ENCODE measurements around the gene ZNF516. TPM values are rescaled to one million over a fixed set of nuclear protein-coding genes. Genes with fewer than 3 reads are reported as not detected.

ZNF516 gene
- total and polyA plus RNA-seq, 2 of the 13 experiments (the other 11 are each of a cell fraction or from before 2014, with no cell fraction given) = 16.6 to 18.7 TPM

DNA sequence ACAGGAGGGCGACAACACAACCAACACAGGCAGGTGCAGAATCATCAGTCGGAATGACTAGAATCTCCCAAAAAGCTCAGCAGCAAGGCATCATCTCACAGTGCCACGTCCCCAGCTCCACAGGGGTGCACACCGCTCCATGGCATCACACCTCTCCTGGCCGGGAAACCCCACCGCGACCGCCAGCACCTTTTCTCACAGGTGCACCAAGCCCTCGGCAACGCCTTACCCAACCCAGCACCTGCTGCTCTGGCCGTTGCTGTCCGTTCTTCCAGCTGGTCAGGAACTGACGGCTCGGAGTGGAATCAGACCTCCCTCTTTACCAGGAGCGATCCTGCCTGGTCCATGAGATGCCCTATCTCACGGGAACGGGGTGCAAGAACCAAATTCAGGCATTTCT, 61.3 kb downstream of the ZNF516 start:
- H3K27me3 ChIP-seq (ENCODE audit: control insufficient read depth in 1 of 2, insufficient read depth in 2 of 2, low read length in 2 of 2) = no peaks in the 10 kb centered on the region
- peaks cover 77% of the 10 kb centered on the region for H4K20me1 ChIP-seq (ENCODE audit: insufficient read depth, low read length)
- no peak overlapping the region for H3K27ac ChIP-seq (ENCODE audit: extremely low read length, insufficient read depth, low read length)
- intact Hi-C loops (cut with micrococcal nuclease; ENCODE audit: unreplicated experiment) = no loop called here
- ChIA-PET POLR2A (no interaction called here), CTCF (ENCODE audit: low intra/inter-chr PET ratio, low total read pairs) (no interaction called here)
- in situ Hi-C loops (cut with HindIII; ENCODE audit: extremely low pct_ligation_motif_present, low pct_unique_long_range_greater_than_20kb) = no loop called here
- no peak for FAIRE-seq
- no peak overlapping the region for H2AFZ ChIP-seq (ENCODE audit: low read length)
- no peak overlapping the region for H3K4me2 ChIP-seq (ENCODE audit: low read depth, low read length)
- H3K9ac ChIP-seq (ENCODE audit: insufficient read depth, low read depth, low read length) = no peak overlapping the region
- no peaks in the 10 kb centered on the region for H3K9me3 ChIP-seq (ENCODE audit: low read length)
- no peaks in the 10 kb centered on the region for H3K4me1 ChIP-seq (ENCODE audit: insufficient read depth, low read length)
- no peak for TF ChIP-seq YY1 (IDR thresholded peaks at IDR 0.05; ENCODE audit: insufficient read depth, insufficient replicate concordance, low read depth, low read length)
- TF ChIP-seq ZMAT3 (CRISPR knock-in tag; conservative IDR thresholded peaks at IDR 0.05) = no peak
- no peak for TF ChIP-seq ZNF598 (CRISPR knock-in tag; IDR thresholded peaks at IDR 0.05; ENCODE audit: borderline replicate concordance)
- TF ChIP-seq, protein P1, sequence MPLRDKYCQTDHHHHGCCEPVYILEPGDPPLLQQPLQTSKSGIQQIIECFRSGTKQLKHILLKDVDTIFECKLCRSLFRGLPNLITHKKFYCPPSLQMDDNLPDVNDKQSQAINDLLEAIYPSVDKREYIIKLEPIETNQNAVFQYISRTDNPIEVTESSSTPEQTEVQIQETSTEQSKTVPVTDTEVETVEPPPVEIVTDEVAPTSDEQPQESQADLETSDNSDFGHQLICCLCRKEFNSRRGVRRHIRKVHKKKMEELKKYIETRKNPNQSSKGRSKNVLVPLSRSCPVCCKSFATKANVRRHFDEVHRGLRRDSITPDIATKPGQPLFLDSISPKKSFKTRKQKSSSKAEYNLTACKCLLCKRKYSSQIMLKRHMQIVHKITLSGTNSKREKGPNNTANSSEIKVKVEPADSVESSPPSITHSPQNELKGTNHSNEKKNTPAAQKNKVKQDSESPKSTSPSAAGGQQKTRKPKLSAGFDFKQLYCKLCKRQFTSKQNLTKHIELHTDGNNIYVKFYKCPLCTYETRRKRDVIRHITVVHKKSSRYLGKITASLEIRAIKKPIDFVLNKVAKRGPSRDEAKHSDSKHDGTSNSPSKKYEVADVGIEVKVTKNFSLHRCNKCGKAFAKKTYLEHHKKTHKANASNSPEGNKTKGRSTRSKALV (CRISPR knock-in tag; IDR thresholded peaks at IDR 0.05) = no peak
- TF ChIP-seq, protein P2, sequence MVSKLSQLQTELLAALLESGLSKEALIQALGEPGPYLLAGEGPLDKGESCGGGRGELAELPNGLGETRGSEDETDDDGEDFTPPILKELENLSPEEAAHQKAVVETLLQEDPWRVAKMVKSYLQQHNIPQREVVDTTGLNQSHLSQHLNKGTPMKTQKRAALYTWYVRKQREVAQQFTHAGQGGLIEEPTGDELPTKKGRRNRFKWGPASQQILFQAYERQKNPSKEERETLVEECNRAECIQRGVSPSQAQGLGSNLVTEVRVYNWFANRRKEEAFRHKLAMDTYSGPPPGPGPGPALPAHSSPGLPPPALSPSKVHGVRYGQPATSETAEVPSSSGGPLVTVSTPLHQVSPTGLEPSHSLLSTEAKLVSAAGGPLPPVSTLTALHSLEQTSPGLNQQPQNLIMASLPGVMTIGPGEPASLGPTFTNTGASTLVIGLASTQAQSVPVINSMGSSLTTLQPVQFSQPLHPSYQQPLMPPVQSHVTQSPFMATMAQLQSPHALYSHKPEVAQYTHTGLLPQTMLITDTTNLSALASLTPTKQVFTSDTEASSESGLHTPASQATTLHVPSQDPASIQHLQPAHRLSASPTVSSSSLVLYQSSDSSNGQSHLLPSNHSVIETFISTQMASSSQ (IDR thresholded peaks at IDR 0.05; ENCODE audit: low read depth) = no peak
- TF ChIP-seq, protein P2 (CRISPR knock-in tag; IDR thresholded peaks at IDR 0.05; ENCODE audit: borderline replicate concordance) = no peak
- TF ChIP-seq ZNF350 (CRISPR knock-in tag; IDR thresholded peaks at IDR 0.05; ENCODE audit: borderline replicate concordance, low read depth) = no peak
- no peak for TF ChIP-seq GATAD2A (CRISPR knock-in tag; IDR thresholded peaks at IDR 0.05)
- no peak for TF ChIP-seq ZNF775 (CRISPR knock-in tag; IDR thresholded peaks at IDR 0.05; ENCODE audit: borderline replicate concordance)
- TF ChIP-seq EZH2 (conservative IDR thresholded peaks at IDR 0.05; ENCODE audit: low read depth, low read length) = no peak
- TF ChIP-seq PAX8 (CRISPR knock-in tag; IDR thresholded peaks at IDR 0.05; ENCODE audit: borderline replicate concordance) = no peak
- TF ChIP-seq, protein P3, sequence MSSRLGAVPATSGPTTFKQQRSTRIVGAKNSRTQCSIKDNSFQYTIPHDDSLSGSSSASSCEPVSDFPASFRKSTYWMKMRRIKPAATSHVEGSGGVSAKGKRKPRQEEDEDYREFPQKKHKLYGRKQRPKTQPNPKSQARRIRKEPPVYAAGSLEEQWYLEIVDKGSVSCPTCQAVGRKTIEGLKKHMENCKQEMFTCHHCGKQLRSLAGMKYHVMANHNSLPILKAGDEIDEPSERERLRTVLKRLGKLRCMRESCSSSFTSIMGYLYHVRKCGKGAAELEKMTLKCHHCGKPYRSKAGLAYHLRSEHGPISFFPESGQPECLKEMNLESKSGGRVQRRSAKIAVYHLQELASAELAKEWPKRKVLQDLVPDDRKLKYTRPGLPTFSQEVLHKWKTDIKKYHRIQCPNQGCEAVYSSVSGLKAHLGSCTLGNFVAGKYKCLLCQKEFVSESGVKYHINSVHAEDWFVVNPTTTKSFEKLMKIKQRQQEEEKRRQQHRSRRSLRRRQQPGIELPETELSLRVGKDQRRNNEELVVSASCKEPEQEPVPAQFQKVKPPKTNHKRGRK (CRISPR knock-in tag; IDR thresholded peaks at IDR 0.05) = no peak
- TF ChIP-seq ZNF205 (CRISPR knock-in tag; IDR thresholded peaks at IDR 0.05) = no peak
- TF ChIP-seq ZNF766 (CRISPR knock-in tag; IDR thresholded peaks at IDR 0.05; ENCODE audit: borderline replicate concordance) = no peak
- TF ChIP-seq NFE2L2 (IDR thresholded peaks at IDR 0.05; ENCODE audit: low read length) = no peak
- TF ChIP-seq NFRKB (IDR thresholded peaks at IDR 0.05) = no peak
- TF ChIP-seq FOXM1 (CRISPR knock-in tag; IDR thresholded peaks at IDR 0.05) = no peak
- no peak for ATAC-seq
- no TSS peak for BruUV-seq (replicated peaks)
- 100% methylated on average over 17 of the region's 17 CpGs for WGBS (ENCODE audit: low lambda C conversion rate)
- no peak overlapping the region for H3K4me3 ChIP-seq (replicated peaks in 1 of 3; ENCODE audit: insufficient read depth in 1 of 3, low read depth in 2 of 3, low read length in 3 of 3)
- peaks cover 84% of the 10 kb centered on the region for H3K79me2 ChIP-seq (ENCODE audit: insufficient read depth, low read length)
- peaks cover 25 to 47% of the 10 kb centered on the region in 2 experiments for H3K36me3 ChIP-seq (replicated peaks in 1 of 2; ENCODE audit: control insufficient read depth in 1 of 2, insufficient read depth in 2 of 2, low read length in 2 of 2)
- DNase-seq (ENCODE audit: low spot score) = no peak
